NCI-H748 treated with DMSO at 0.1 percent for 48 hours (cell line): ENCODE measurements around the gene PRXL2B.
A peak's percentile ranks its signal among the peaks of the same experiment; 100 is the strongest.
"Not testable (repeated sequence)": the region's sequence is repeated elsewhere in the genome, so short reads cannot be mapped to it uniquely, and the experiment has no call there.

Source experiments
- DNase-seq: peaks from one replicate; lab custom pipeline; 2025; lab: John Stamatoyannopoulos, UW

PRXL2B gene

DNA sequence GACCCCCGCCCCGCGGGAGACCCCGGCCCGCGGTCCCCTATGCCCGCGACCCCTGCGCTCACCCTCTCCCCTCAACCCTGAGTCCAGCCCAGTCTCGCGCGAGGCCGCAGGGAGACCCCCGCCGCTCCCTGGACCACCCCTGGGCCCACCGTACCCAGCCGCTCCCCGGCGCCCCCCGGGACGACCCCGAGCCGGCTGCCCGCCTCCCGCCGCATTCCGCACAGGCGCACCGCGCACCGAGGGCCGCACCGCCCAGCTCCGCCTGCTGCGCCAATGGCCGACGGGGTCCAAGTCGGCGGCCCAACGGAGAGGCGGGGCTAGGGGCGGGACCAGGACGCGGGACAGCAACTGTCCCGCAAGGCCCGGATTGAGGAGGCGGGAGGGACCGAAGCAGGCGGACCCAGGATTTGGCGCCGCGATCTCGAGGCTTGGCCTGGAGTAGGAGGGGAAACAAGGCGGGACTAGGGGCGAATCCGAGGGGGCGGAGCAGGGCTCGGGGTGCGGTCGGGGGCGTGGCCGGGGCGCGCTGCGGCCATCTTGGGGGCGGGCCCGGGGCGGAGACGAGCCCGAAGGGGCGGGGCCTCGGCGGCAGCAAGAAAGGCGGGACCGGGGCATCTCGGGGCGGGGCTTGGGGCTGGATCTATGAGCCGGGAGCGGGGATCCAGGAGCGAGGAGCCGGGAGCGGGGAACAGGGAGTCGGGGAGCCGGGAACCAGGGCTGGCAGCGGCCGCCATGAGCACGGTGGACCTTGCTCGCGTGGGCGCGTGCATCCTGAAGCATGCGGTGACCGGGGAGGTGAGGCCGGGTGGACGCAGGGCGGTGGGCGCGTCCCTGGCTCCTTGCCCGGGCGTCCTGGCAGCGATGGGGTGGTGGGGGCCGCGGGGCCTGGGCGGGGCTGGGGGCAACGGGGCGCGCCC is at the start of gene PRXL2B:
PRXL2B (plus strand) TSS at position 624 of the 917 bp plus-strand sequence; CDS start at position 733, 109 bp downstream.
- DNase-seq = peak; percentile 89

DNA sequence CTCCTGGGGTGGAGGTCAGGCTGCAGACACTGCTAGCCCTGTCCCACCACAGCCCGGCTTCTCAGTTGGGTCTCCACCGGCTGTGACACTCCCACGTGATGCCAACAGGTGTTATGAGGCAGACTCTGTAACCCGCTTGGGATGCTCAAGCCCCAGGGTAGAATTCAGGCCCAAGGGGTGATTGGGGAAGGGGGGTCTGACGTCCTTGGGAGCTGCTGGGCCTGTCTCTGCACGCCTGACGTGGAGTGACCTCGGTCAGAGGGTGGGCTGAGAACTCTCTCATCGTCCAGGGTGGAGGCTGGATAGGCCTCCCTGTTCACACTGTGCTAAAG is 48.8 kb upstream of the PRXL2B start:
- DNase-seq = no peak

DNA sequence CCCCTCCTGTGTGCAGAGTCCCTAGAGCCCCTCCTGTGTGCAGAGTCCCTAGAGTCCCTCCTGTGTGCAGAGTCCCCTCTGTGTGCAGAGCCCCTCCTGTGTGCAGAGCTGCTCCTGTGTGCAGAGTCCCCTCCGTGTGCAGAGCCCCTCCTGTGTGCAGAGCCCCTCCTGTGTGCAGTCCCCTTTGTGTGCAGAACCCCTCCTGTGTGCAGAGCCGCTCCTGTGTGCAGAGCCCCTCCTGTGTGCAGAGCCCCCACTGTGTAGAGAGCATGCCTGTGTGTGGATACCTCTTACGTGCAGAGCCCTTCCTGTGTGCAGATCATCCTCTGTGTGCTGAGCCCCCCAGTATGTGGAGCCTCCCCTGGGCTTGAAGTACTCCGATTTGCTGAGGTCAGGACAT is 48.2 kb upstream of the PRXL2B start:
- DNase-seq = no peak

DNA sequence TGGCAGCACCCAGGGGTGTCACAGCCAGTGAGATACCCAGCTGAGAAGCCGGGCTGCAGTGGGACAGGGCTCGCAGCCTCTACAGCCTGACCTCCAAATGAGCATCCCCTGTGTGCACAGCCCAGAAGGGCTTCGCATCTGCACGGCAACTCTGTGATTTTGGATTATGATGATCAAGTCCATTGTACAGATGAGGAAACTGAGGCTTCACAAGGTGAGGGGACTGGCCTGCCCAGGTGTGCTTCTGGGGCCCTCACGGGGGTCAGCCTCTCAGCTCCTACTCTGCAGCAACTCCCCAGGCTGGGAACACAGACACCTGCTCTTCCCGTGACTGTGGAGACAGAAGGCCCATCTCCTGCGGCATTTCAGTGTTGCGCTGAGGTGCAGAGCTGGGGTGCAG is 47.7 kb upstream of the PRXL2B start:
- no peak for DNase-seq

DNA sequence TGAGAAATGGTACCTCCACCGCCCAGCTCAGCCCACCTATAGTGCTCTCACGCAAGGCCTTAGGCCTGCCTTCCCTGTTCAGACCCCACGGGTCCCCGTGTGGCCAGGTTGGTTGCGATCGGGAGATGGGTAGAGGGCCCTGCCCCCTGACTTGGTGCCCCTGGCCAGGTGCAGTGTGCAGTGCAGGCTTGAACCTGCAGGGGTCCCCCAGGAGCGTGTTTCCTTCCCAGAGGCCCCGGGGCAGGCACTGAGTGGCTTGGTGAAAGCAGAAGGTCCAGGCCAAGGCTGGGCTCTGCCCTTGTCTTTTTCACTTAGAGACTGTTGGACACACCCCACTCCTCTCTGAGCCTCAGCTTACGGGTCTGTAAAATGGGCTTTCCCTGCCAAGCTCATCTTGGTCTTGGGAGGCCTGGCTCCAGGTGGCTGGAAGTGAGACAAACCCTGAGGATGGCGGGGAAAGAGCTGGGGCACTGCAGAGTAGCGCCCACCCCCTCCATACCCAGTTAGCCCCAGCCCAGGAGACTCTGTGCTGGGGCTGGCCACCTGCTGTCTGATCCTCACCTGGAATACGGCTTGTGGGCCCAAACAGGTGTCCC is 47.2 kb upstream of the PRXL2B start:
- DNase-seq = no peak

GRCh38 chr1:2540816-2541492 is 45.6 kb upstream of the PRXL2B start:
- DNase-seq = no peak

- no peak for DNase-seq
Observed at GRCh38 chr1:2541619-2542245, 44.8 kb upstream of the PRXL2B start.

DNA sequence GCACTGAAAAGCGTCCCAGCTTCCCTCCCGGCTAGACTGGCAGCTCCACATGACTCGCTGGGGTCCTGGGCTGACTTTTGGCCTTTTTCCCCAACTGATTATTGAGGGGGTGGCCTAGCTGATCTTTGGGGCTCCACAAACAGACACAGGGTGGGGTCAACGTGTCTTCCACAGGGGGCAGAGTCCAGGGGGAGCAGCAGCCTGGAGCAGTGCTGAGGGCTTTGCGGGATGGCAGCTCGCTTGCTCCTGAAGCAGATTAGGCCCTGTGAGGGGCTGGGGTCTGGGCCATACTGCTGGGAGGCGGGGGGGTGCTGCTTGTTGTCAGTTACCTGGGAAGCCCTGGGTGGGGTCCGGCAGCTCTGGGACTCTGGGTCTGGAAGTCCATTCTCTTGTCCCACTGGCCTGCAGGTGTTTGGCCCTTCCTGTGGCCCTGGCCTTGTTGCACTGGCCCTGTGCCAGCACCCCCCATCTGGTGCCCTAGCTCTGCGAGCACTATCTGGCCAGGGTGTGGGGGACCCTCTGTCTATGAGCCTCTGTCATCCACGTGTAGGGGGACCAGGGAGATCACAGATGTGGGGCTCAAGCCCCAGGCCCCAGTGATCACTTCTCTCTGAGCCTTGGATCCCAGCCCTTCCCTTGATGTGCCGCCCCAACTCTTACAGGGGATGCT is 44.2 kb upstream of the PRXL2B start:
- DNase-seq = no peak

GRCh38 chr1:2543543-2544092 is 43.0 kb upstream of the PRXL2B start:
- no peak for DNase-seq

DNA sequence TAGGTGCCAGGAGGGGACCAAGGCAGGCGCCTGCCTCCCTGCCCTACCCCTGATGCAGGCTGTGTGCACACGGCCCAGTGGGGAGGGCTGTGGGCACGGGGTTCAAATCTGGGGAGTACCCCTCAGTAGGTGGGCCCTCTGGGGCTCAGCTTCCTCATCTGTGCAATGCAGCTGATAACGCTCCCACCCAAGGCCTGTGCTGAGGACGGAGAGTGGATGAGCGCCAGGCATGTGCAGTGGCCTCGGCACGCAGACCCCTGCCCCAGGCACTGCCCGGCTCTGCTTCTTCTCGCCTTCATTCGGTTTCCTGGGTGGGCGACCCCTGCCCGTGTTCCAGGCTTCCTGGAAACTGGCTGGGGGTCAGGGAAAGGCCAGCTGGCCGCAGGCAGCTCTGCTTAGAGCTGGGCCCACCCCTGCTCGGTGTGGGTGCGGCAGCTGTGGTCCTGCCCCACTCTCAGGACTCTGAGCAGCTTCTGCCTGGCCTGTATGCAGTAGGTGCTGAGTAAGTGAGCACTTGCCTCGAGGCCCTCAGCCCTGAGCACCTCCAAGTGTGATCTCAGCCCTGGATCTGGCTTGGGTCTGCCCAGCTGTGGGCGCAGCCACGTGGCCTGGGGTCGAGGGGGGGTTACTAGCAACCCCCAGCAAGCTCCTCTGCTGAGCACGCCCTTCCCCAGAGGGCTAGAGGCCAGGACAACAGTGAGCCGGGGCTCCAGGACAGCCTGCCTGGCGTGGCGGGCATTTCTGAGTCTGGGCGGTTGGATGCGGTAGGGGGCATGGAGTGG is 42.3 kb upstream of the PRXL2B start:
- DNase-seq = no peak

- DNase-seq = no peak
Observed at GRCh38 chr1:2544875-2545640, 41.5 kb upstream of the PRXL2B start.

GRCh38 chr1:2545754-2546514 is 40.6 kb upstream of the PRXL2B start:
- DNase-seq = peak; percentile 55

DNA sequence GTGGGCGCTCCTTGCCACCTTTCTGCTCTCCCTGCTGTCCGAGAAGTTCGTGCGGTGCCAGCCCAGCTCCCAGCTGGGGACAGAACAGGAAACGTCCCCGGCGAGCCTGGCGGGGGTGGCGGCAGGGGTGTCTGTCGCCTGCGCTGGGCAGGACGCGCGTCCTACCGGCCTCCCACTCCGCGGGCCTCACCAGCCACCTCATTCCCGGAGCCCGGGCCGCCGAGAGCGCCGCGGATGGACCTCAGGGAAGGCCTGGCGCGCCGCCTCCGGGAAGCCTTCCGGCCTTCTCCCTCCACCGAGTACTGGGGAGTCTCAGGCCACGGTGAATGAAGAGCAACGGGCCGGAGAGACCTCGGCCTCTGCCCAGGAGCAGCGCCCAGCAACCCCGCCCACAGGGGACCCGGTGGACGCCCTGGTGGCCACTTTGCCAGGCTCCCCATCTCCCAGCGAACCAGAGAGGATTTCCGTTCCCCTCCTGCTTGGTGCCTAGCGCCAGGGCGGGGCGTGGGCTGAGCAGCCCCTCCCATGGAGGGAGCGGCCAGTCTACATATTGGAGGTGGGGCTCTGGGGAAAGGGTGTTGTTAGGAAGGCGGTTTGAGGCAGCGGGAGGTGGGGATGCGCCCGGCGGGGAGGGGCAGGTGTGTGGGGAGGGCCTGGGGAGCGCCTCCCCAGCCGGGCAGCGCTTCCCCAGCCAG is 39.9 kb upstream of the PRXL2B start:
- peak; percentile 40 for DNase-seq

GRCh38 chr1:2547210-2548067 is 39.1 kb upstream of the PRXL2B start:
- no peak for DNase-seq

- peak; percentile 16 for DNase-seq
Observed at GRCh38 chr1:2548068-2548589, 38.4 kb upstream of the PRXL2B start.

DNA sequence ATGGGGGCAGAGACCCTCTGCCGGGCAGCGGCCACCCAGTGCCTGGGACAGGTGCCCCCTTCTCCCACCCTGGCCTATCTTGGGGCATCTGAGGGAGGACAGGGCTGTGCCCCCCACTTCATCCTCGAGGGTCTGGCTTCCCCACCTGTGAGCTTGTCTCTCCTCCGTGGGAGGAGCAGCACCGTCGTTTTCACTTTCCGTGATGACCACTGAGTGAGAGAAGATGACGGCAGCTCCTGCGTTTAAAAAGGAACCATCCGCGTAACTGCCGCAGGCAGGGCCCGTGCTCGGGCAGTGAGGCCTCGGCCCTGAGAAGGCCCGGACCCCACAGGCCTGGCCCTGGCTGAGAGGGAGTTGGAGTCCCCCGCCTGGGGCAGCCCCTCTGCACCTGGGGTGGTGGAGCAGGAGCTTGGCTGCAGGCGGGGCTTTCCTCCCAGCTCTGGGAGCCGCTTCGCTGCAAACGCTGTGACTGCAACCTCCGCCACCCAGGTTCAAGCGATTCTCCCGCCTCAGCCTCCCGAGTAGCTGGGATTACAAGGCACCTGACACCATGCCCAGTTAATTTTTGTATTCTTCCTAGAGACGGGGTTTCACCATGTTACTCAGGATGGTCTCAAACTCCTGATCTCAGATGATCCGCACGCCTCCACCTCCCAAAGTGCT is 37.1 kb upstream of the PRXL2B start:
- DNase-seq = not testable (repeated sequence)

GRCh38 chr1:2550309-2550861 is 36.2 kb upstream of the PRXL2B start:
- not testable (repeated sequence) for DNase-seq
